UCSD-AML1 (cell line): ENCODE measurements around the gene NRXN2.
A peak's percentile ranks its signal among the peaks of the same experiment; 100 is the strongest.
"Not testable (repeated sequence)": the region's sequence is repeated elsewhere in the genome, so short reads cannot be mapped to it uniquely, and the experiment has no call there.

ENCODE experiments used
- DNase-seq: peaks from one replicate; lab custom pipeline; 2025; ENCODE audit not compliant: unreplicated experiment; lab: John Stamatoyannopoulos, UW

NRXN2 gene

GRCh38 chr11:64677441-64678023, 45.5 kb downstream of the NRXN2 start:
- no peak for DNase-seq

DNA sequence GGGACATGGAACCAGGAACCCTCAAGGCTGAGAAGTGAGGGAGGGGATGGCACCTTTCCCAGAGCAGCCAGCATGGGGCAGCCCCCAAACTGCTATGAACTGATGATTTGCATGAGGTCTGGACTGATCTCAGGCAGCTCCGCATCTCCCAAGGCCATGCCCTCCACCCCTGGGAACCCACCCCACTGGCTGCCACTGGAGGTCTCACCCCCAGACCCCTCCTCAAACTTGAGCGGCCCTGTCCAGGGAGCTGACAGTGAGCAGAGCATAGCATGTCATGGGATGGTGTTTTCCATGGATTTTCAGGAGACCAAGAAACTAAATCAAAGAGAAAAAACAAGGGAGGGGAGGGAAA, 46.8 kb downstream of the NRXN2 start:
- DNase-seq = no peak

DNA sequence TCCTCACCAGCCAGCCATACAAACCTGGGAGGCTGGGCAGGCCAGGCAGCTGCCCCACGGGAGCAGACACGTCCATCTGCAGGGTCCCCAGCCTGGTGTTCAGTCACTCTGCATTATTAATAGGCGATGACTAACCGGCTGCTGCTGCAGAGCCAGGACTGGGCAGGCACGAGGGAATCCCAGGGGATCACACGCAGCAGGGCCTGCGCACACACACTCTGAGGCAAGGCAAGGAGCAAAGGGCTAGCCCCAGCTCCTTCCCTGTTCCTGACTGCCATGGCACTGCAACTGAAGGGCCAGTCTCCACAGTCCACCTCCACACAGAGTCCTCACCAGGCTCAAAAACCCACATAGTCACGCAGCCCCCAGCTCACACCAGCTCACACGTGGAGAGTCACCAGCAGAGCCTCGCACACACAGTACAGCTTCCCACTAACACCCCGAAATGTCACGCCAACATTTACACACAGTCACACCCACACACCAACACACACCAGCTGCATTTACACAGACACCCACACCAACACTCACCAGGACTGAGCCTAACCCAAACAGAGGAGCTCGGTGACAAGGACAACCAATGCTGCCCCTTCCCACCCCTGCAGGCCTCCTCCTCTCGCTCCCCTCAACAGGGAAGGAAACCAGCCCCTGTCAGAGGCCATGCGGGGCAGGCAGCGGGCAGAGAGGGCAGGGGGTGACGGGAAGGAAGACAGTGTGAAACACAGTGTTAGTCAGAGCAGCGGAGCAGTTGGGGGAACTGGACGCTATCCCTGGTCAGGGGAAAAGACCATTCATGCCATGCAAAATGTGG, 47.3 kb downstream of the NRXN2 start:
- peak; percentile 47 for DNase-seq

GRCh38 chr11:64674774-64675173, 48.2 kb downstream of the NRXN2 start:
- no peak for DNase-seq

DNA sequence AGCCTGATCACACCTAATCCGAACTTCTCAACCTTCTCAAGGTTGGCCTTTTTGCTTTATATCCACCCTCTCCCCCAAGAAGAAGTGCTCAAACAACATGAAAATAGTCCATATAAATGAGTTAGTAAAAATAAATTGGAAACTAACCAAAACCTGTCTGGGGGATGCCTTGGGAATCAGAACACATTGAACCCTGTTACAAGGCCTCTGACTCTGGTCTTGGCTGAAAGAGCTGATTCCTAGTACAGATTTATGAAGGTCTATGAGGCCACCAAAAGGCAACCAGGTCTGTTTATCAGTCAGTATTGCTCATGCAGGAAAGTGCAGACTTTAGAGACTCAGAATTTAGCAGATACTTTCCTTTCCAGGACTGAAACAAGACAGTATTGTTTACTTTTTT, 49.7 kb downstream of the NRXN2 start:
- DNase-seq = no peak

DNA sequence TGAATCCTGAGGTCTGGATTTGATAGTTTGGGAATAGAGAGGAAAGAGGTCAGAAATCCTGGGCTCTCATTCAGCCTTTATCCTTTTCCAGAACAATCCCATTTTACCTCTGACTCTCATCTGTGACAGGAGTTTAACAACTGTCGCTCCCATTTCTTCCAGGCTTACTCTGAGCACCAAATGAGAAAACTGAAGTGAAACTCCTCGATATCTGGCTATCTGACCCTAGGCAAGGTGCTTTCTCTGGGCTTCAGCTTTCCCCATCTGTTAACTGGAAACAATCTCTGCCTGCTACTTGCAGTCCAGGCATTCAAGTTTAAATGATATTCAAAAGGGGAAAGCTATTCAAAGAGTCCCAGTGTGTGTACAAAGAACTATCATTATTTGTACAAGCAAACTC, 50.1 kb downstream of the NRXN2 start:
- no peak for DNase-seq

DNA sequence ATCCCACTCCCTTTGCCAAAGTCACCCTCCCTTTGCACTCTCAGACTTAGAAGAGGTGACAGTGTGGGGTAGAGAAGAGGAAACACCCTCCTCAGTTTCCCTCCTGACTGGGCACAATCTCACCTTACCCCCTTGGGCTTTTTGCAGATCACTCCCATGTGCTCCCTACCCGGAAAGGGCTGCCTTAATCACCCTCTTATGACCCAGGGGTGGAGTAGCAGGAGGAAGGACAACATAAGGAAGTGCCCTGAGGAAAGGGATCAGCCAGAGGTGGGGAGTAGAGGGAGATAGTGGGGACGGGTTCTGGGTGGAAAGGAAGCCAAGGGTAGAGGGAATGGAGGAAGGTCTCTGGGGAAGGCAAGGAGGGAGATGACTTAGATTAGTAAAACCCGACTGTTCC, 52.0 kb downstream of the NRXN2 start:
- DNase-seq = no peak

GRCh38 chr11:64667154-64667745, 55.7 kb downstream of the NRXN2 start:
- DNase-seq = no peak

- DNase-seq = peak; percentile 28
These were observed 57.6 kb downstream of the NRXN2 start for GRCh38 chr11:64665411-64665821.

DNA sequence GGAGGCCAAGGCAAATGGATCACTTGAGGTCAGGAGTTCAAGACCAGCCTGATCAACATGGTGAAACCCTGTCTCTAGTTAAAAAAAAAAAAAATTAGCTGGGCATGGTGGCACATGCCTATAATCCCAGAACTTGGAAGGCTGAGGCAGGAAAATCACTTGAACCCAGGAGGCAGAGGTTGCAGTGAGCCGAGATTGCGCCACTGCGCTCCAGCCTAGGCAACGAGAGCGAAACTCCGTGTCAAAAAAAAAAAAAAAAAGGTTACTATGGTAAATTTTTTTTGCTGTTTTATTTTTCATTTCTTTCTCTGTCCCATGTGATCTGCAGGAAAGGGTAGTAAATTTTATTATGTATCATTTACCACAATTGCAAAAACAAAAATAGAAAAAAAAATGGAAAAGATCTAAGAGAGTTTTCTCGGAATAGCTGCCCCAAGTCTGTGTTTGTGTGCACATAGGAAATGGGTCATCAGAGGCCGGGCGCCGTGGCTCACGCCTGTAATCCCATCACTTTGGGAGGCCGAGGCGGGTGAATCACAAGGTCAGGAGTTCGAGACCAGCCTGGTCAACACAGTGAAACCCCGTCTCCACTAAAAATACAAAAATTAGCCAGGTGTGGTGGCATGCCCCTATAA, 58.6 kb downstream of the NRXN2 start:
- not testable (repeated sequence) for DNase-seq

DNA sequence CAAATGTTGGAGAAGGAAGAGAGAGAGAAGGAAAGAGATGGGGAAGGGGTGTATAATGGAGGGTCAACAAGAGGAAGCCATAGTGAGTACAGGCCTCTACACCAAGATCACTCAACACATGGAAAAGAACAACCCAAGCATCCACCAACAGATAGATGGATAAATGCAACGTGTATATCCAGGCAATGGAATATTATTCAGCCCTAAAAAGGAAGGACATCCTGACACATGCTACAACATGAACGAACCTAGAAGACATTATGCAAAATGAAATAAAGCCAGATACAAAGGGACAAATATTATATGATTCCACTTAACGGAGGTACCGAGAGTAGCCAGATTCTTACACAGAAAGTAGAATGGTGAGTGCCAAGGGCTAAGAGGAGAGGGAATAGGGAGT, 59.3 kb downstream of the NRXN2 start:
- no peak for DNase-seq

- DNase-seq = no peak
These were observed 61.4 kb downstream of the NRXN2 start for GRCh38 chr11:64661614-64662013.

DNA sequence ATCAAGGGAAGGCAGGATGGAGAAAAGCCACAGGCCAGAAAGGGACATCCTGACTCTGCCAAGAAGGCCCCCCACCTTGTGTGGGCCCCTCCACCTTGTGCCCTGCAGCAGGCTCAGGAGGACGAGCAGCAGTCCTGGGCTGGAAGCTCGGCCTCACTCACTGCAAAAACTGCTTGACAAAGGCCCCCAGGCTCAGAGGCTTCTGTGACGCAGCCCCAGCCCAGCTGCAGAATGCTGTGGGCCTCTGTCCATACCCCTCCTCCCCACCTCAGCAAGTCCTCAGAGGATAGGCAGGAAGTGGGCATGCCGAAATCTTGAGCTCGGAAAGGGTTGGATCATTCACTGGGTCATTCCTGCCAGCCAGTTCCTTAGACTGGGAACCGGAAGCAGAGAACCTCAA, 61.9 kb downstream of the NRXN2 start:
- DNase-seq = peak; percentile 25

DNA sequence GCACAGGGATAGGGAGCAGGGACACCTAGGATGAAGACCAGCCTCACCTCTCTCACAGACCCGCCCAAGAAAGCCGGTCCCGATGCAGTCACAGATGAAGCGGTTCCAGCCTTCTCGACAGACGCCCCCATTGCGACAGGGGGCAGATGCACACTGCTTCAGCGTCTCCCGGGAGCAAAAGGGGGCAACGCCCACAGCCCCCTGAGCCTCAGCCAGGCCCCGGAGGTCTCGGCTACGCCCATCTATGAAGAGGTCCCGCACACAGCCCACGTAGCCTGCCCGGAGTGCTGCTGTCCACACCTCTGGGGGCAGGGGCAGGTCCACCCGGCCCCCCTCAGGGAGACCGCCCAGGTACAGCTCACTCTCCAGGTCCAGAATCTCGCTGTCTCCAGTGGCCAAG, 62.3 kb downstream of the NRXN2 start:
- no peak for DNase-seq

DNA sequence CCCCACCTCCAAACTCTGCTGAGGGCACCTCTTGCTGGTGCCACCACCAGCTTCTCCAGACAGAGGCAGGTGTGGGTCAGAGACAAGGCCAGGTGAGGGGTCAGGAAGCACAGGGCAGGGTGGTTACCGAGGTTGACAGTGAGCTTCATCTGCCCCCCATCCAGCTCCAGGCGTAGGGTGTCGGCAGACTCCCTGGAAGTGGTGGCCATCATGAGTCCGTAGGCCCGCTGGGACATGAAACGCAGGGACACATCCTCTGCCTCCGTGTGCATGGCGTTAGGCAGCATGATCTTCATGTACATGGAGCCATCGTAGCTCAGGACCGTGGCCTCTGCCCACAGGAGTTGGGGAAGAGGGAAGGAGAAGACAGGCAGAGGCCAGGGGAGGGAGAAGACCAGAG, 62.8 kb downstream of the NRXN2 start:
- DNase-seq = no peak

- no peak for DNase-seq
These were observed 63.4 kb downstream of the NRXN2 start for GRCh38 chr11:64659417-64660144.

DNA sequence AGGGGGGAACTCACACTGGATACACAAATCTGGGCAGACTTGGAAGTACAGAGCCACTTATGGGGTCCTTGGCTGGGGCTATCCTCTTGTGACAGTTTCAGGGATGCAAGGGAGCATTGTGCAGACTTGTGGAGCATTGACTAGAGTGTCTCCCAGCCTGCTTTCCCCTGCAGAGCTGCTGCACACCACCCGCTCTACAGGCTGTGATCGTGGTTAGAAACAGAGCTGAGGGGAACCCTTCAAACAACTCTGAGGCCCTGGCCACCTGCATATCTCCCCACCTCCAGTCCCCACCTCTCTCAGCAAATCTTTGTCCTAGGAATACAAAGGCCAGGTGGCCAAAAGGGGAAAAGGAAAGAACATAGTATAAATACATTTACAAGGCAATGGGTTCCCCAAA, 64.7 kb downstream of the NRXN2 start:
- DNase-seq = no peak

DNA sequence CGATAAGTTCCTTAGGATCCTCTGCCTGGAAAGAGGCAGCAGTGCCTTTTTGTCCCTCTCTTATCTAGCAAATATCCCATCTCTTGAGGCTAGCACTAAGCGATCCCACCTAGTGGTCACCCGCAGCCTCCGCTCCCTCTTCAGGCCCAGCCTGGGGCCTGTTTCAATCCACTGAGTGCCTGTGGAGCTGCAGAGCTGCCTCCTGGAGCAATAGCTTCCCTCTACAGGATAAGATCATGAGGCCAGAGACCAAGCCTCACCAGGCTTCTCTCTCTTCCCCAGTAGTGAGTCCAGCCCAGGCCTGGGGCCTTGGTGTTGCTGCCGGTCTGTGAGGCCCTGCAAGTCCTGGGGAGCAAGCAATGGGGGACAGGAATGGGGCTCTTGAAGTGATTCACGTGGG, 66.1 kb downstream of the NRXN2 start:
- no peak for DNase-seq

DNA sequence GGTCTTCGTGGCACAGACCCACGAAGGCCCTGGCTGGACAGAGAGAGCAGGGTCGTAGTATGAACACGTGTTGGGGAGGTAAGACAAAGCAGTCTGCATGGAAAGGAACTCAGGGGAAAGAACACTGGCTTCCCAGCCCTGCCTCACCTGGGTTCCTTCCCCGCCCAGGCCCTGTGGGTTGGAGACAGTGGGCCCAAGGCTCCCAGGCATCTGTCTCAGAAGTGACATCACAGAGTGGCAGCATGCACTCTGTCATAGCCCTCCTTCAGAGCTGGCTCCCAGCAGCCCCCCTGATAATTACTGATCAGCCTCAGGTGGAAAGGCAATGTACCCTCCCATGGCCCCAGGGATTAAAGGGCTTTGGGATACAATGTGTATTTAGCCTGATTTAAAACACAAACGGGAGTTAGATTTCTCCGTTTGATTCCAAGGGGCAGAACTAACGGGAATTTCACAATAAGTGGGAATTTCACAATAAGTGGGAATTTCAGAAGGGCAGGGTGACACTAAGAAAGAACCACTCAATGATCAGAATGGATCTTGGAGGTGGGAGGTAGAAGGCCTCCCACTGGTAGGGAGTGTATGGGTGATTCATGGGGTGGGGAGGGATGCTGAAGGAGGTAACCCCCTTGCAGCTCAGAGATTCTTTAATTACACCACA, 66.9 kb downstream of the NRXN2 start:
- DNase-seq = no peak

DNA sequence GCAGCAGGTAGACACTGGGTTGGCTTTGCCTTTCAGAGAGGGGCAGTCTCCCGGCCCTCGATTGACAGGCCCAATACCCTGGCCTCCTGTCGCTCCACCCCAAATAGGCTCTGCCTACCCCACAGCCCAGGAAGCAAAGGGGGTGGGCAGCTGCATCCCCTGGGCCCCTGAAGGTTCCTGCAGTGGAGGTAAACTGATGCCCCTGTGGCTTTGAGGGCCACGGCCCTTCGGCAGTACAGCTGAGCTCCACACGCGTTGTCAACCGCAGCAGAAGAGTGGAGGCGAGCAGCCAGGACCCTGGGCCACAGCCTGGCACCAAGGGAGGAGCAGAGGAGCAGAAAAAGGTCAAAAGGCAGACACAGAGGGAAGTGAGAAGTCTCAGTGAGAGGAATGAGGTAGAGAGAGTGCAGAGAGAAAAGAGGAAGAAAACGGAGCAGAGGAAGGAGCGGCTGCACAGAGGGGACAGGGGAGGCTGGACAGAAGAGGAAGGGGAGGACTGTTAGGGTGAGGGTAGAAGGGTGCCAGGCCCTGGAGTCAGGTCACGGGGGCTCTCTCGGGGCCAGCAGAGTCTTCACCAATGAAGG, 67.9 kb downstream of the NRXN2 start:
- peak; percentile 44 for DNase-seq

GRCh38 chr11:64654439-64654838, 68.6 kb downstream of the NRXN2 start:
- DNase-seq = no peak
